Stomach (tissue), 9 donors: ENCODE results near the gene ZNF410. TPM values are rescaled to one million over a fixed set of nuclear protein-coding genes. Genes with fewer than 3 reads are reported as not detected.

Source experiments
- DNase-seq, 2 donors: peaks; one replicate each; pipeline versions ENCODE4 v3.0.0 to v3.0.0-alpha.2; 2013 to 2019
- H3K27ac ChIP-seq, 5 donors: fragments of 200-600 bp in 4 of 5; sonication (generic) in 4 of 5; one replicate each; pipeline ENCODE4 v1.5.1; 2013 to 2019; ENCODE audit warnings: mild to moderate bottlenecking in 1 of 5, moderate library complexity in 1 of 5
- H3K27me3 ChIP-seq, 3 donors: fragments of 200-600 bp; sonication (generic); one replicate each; pipeline ENCODE4 v1.5.1; 2017 to 2019; ENCODE audit warnings: mixed run types in 1 of 3
- H3K36me3 ChIP-seq, 4 donors: fragments of 200-600 bp; sonication (generic); 1 replicate in 3 of 4; 2 replicates in 1 of 4; pipeline ENCODE4 v1.5.1; 2016 to 2019
- H3K4me1 ChIP-seq, 4 donors: fragments of 200-600 bp; sonication (generic); one replicate each; pipeline ENCODE4 v1.5.1; 2016 to 2019
- H3K4me3 ChIP-seq, 4 donors: fragments of 200-600 bp; sonication (generic) in 3 of 4; one replicate each; pipeline ENCODE4 v1.5.1; 2016 to 2019; ENCODE audit warnings: mild to moderate bottlenecking in 1 of 4
- H3K9me3 ChIP-seq, 4 donors: fragments of 200-600 bp; sonication (generic); one replicate each; pipeline ENCODE4 v1.5.1; 2016 to 2019
- EP300 ChIP-seq: sonication (generic); formaldehyde crosslinking; IDR thresholded peaks from one replicate; pipeline ENCODE4 v1.6.1; 2017; ENCODE audit warnings: antibody characterized with exemption
- POLR2A ChIP-seq, 4 donors: fragments of 450-650 bp; IDR thresholded peaks; one replicate each; pipeline ENCODE4 v1.6.1; 2016; ENCODE audit warnings: antibody characterized with exemption in 4 of 4, control low read depth in 2 of 4, mild to moderate bottlenecking in 1 of 4, moderate library complexity in 1 of 4
- POLR2AphosphoS5 ChIP-seq, 3 donors: sonication (generic); formaldehyde crosslinking; IDR thresholded peaks; one replicate each; pipeline ENCODE4 v1.6.1; 2016; ENCODE audit warnings: antibody characterized with exemption in 3 of 3
- WGBS, 5 donors: extraction: QIAGEN DNeasy Blood & Tissue Kit in 3 of 5; methylation state at CpG; one replicate each; pipeline versions ENCODE4 v1.1.5 to v1.1.7; 2013 to 2018; 5-methylcytosine and 5-hydroxymethylcytosine counted together
- intact Hi-C: fragments of 100-400 bp; cut with DNase I; formaldehyde crosslinking; loops from one replicate; pipeline ENCODE4 v1.15.1; 2023; ENCODE audit warnings: low total_unique reads
- polyA plus RNA-seq, 3 donors: library from polyadenylated mRNA; stranded (reverse); fragments of 200-250 nt; gene quantifications; one replicate each; pipeline ENCODE4 v1.2.3, GENCODE V29; 2013
- total RNA-seq, 5 donors: library from RNA; depleted of rRNA; stranded (reverse); fragments of >200 nt; gene quantifications; one replicate each; pipeline versions ENCODE4 v1.1.0 to v1.2.3, GENCODE V29; 2014 to 2016
- TF ChIP-seq, protein P1 (sequence below), 7 experiments: fragments of 450-650 bp in 4 of 7; fragments of 200-600 bp in 3 of 7; sonication (generic) in 3 of 7; IDR thresholded peaks; one replicate each; pipeline ENCODE4 v1.5.1; 2016 to 2019; ENCODE audit warnings: antibody characterized with exemption in 7 of 7, control low read depth in 2 of 7, mild to moderate bottlenecking in 1 of 7
- donor health status: healthy with polysubstance abuse.
- donor health status: Bipolar disorder and iron deficiency.
- donor health status: healthy.

Gene ZNF410
- total and polyA plus RNA-seq, 8 donors: 21.4 to 183 (median 47.8) TPM

DNA sequence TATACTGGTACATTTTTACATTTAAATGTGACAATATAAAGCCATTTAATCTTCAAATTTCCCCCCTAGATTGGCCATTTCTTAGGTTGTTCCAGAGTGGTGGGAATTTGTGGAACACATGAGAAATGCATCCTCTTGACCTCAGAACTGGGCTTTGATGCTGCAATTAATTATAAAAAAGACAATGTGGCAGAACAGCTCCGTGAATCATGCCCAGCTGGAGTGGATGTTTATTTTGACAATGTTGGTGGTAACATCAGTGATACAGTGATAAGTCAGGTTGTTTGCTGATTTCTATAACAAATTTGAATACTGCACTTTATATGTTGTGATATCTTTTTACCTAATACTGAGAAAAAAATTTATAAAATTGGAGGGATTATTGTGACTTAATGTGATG is 7.6 kb upstream of the ZNF410 start:
- intact Hi-C loops: no loop called here
- Histone ChIP-seq H3K36me3 (peaks cover 0 to 11% (median 8%) of the 10 kb centered on the region in 4 donors), H3K9me3 (no peaks in the 10 kb centered on the region), H3K4me1 (no peaks in the 10 kb centered on the region), H3K4me3 (no peak overlapping the region), H3K27ac (no peak overlapping the region), H3K27me3 (no peaks in the 10 kb centered on the region)
- no peak for DNase-seq
- no peak for TF ChIP-seq POLR2AphosphoS5 (IDR thresholded peaks at IDR 0.05)
- TF ChIP-seq EP300: no peak
- TF ChIP-seq POLR2A (IDR thresholded peaks at IDR 0.05): no peak
- TF ChIP-seq, protein P1, sequence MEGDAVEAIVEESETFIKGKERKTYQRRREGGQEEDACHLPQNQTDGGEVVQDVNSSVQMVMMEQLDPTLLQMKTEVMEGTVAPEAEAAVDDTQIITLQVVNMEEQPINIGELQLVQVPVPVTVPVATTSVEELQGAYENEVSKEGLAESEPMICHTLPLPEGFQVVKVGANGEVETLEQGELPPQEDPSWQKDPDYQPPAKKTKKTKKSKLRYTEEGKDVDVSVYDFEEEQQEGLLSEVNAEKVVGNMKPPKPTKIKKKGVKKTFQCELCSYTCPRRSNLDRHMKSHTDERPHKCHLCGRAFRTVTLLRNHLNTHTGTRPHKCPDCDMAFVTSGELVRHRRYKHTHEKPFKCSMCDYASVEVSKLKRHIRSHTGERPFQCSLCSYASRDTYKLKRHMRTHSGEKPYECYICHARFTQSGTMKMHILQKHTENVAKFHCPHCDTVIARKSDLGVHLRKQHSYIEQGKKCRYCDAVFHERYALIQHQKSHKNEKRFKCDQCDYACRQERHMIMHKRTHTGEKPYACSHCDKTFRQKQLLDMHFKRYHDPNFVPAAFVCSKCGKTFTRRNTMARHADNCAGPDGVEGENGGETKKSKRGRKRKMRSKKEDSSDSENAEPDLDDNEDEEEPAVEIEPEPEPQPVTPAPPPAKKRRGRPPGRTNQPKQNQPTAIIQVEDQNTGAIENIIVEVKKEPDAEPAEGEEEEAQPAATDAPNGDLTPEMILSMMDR (IDR thresholded peaks at IDR 0.05): no peak
- 71 to 90% (median 74%) methylated on average over 1 of the region's 1 CpG for WGBS, 5 donors

DNA sequence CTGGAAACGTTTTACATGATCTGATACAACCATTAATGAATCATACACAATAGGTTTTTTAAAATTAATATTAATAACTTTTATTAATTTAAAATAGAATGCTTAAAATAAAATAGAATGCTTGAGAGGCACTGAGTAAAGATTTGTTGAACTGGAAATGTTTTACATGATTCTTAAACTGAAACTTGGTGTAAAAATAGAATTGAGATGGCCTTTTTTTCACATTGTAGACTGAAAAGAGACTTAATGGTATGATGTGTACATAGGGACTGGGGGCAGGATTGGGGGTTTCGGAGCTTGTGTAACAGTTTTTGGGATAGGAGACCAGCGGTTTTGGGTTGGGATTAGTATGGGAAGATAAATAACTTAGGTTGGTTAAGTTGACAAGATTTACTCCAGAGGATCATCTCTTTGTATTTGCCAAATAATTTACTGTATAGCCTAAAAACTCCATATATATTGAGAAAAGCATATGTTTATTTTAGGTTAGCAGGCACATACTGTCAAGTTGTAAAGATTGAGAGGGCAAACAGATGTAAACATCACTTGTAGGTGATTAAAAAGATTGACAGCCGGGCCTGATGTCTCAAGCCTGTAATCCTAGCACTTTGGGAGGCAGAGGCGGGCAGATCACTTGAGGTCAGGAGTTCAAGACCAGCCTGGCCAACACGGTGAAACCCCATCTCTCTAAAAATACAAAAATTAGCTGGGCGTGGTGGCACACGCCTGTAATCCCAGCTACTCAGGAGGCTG is 2.0 kb upstream of the ZNF410 start:
- Histone ChIP-seq H3K27ac (peak overlapping the region in 1 of 5 donors; percentile 99), H3K27me3 (no peaks in the 10 kb centered on the region), H3K9me3 (no peaks in the 10 kb centered on the region), H3K4me3 (no peak overlapping the region), H3K4me1 (peaks cover 21 to 40% (median 31%) of the 10 kb centered on the region in 4 donors), H3K36me3 (peaks cover 0 to 11% (median 4%) of the 10 kb centered on the region in 4 donors)
- DNase-seq: no peak
- intact Hi-C loops: no loop called here
- WGBS, 5 donors: 69 to 77% (median 75%) methylated on average over 8 of the region's 8 CpGs
- TF ChIP-seq, protein P1 (IDR thresholded peaks at IDR 0.05): no peak
- TF ChIP-seq EP300: no peak
- TF ChIP-seq POLR2A (IDR thresholded peaks at IDR 0.05): no peak
- no peak for TF ChIP-seq POLR2AphosphoS5 (IDR thresholded peaks at IDR 0.05)

DNA sequence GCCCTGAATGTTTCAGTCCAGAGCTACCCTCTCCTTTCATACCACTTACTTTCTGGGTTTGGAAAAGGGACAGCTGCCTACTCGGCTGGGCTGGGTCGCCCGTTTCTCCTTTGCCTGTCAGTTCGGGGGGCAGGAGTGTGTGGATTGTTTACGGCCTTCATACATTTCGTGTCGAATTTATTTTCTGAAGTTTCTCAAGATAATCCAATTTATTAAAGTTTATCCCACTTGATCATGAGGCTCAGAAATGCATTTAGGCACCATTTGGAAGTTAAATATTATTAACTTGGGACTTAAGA is 608 bp downstream of the ZNF410 start:
- Histone ChIP-seq H3K27me3 (no peaks in the 10 kb centered on the region), H3K4me3 (peak overlapping the region; percentile 78 to 86 (median 82)), H3K4me1 (peaks cover 21 to 63% (median 37%) of the 10 kb centered on the region in 4 donors), H3K36me3 (peaks cover 0 to 8% (median 0%) of the 10 kb centered on the region in 4 donors), H3K27ac (peak overlapping the region; percentile 87 to 99 (median 93)), H3K9me3 (no peaks in the 10 kb centered on the region)
- 1 to 2% (median 1%) methylated on average over 7 of the region's 7 CpGs for WGBS, 5 donors
- intact Hi-C loops: no loop called here
- TF ChIP-seq, protein P1 (IDR thresholded peaks at IDR 0.05): no peak
- no peak for TF ChIP-seq POLR2A (IDR thresholded peaks at IDR 0.05)
- TF ChIP-seq POLR2AphosphoS5 (IDR thresholded peaks at IDR 0.05): no peak
- no peak for DNase-seq

DNA sequence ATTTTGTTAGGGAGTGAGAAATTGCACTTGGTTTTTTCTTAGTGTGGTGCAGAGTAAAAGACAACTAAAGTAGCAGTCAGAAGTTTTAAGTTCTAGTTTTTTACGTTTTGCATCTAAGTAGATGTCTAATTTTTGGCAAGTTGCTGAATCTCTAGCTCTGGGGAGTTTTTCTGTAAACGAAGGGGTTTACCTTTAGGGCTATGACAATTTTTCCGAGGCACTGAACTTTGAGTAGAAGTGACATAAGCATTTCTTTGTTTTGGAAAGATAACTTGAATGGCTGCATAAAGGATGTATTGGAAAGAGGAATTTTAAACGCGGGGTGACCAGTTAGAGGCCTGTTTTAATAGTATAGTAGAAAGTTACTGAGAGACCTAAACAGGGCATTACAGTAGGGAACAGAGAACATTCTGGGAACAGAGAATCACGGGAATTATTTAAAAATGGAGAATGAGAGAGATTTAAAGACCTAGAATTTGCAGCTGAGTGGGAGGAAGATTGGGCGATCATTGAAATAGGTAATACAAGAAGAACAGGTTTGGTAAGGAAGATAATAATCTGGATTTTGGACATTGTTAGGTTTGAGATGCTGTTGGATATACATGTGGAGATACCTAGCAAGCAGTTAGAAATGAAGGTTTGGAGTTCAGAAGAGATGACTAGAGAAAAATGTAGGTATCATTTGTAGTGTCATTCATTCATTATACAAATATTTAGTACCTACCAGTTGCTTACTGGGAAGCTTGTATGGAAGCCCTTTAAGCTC is 1.2 kb downstream of the ZNF410 start:
- peak overlapping the region; percentile 78 to 86 (median 82) for H3K4me3 ChIP-seq
- H3K27ac ChIP-seq: peak overlapping the region in 4 of 5 donors; percentile 88 to 99 (median 94)

More for the DNA sequence above, 1.2 kb downstream of the ZNF410 start:
- Histone ChIP-seq H3K9me3 (no peaks in the 10 kb centered on the region), H3K36me3 (peaks cover 0 to 12% (median 4%) of the 10 kb centered on the region in 4 donors), H3K27me3 (no peaks in the 10 kb centered on the region), H3K4me1 (peaks cover 21 to 63% (median 37%) of the 10 kb centered on the region in 4 donors)
- peak in 1 of 2 donors; percentile 5 for DNase-seq
- TF ChIP-seq, protein P1 (IDR thresholded peaks at IDR 0.05): no peak
- no peak for TF ChIP-seq POLR2A (IDR thresholded peaks at IDR 0.05)
- no peak for TF ChIP-seq POLR2AphosphoS5 (IDR thresholded peaks at IDR 0.05)
- WGBS, 5 donors: 14 to 22% (median 18%) methylated on average over 7 of the region's 7 CpGs
- intact Hi-C loops: no loop called here
